Cerebellar cortex (tissue), 1 donor: Measurements from ENCODE around the gene RET.
"Not testable (repeated sequence)": the region's sequence is repeated elsewhere in the genome, so short reads cannot be mapped to it uniquely, and the experiment has no call there.

Experiments
- DNase-seq: peaks from one replicate; pipeline ENCODE4 v3.0.0-alpha.2; 2015; ENCODE audit warnings: low spot score

RET gene

GRCh38 chr10:43135656-43136055 is 58.8 kb downstream of the RET start:
- DNase-seq: no peak

GRCh38 chr10:43136432-43136831 is 59.6 kb downstream of the RET start:
- no peak for DNase-seq

GRCh38 chr10:43136995-43137716 is 60.3 kb downstream of the RET start:
- no peak for DNase-seq

GRCh38 chr10:43137717-43138020 is 60.8 kb downstream of the RET start:
- peak; percentile 59 for DNase-seq

- DNase-seq: peak; percentile 75
Observed at GRCh38 chr10:43138021-43138756, 61.3 kb downstream of the RET start, which contains the start of gene CSGALNACT2. Gene CSGALNACT2 (plus strand): TSS chr10:43138445. CDS start chr10:43155150, 16,705 bp downstream.

- peak; percentile 53 for DNase-seq
Observed at GRCh38 chr10:43138757-43139241, 61.9 kb downstream of the RET start.

GRCh38 chr10:43141421-43141820 is 64.6 kb downstream of the RET start:
- no peak for DNase-seq

- no peak for DNase-seq
Observed at GRCh38 chr10:43145311-43145710, 68.4 kb downstream of the RET start.

- DNase-seq: not testable (repeated sequence)
Observed at GRCh38 chr10:43145936-43146335, 69.1 kb downstream of the RET start.

- DNase-seq: no peak
Observed at GRCh38 chr10:43151371-43151770, 74.5 kb downstream of the RET start.

- no peak for DNase-seq
Observed at GRCh38 chr10:43153901-43154300, 77.0 kb downstream of the RET start.

GRCh38 chr10:43155221-43155620 is 78.4 kb downstream of the RET start:
- DNase-seq: no peak

GRCh38 chr10:43155741-43156140 is 78.9 kb downstream of the RET start:
- no peak for DNase-seq

- peak; percentile 31 for DNase-seq
Observed at GRCh38 chr10:43156590-43157341, 79.9 kb downstream of the RET start.

GRCh38 chr10:43158636-43159035 is 81.8 kb downstream of the RET start:
- DNase-seq: no peak

- no peak for DNase-seq
Observed at GRCh38 chr10:43160046-43160920, 83.4 kb downstream of the RET start.

- DNase-seq: no peak
Observed at GRCh38 chr10:43160921-43161255, 84.0 kb downstream of the RET start.

GRCh38 chr10:43162604-43163003 is 85.7 kb downstream of the RET start:
- DNase-seq: no peak

- DNase-seq: no peak
Observed at GRCh38 chr10:43166207-43166879, 89.5 kb downstream of the RET start.

GRCh38 chr10:43166880-43167497 is 90.1 kb downstream of the RET start:
- DNase-seq: no peak

GRCh38 chr10:43167498-43167889 is 90.6 kb downstream of the RET start:
- no peak for DNase-seq
